ENCODE data around the gene TENM4.

The TENM4 gene

GRCh38 chr11:79165908-79166307 is 274.9 kb downstream of the TENM4 start:
- DNase-seq = no peak

GRCh38 chr11:79160791-79161403 is 279.9 kb downstream of the TENM4 start:
- DNase-seq = no peak

GRCh38 chr11:79159657-79160450 is 281.0 kb downstream of the TENM4 start:
- no peak for DNase-seq

- no peak for DNase-seq
These were observed 283.1 kb downstream of the TENM4 start for GRCh38 chr11:79157738-79158137.

- no peak for DNase-seq
These were observed 284.8 kb downstream of the TENM4 start for GRCh38 chr11:79156031-79156430.

GRCh38 chr11:79155237-79155636 is 285.6 kb downstream of the TENM4 start:
- DNase-seq = no peak

GRCh38 chr11:79152511-79152910 is 288.3 kb downstream of the TENM4 start:
- DNase-seq = no peak

- no peak for DNase-seq
These were observed 289.4 kb downstream of the TENM4 start for GRCh38 chr11:79151396-79151795.

GRCh38 chr11:79150966-79151365 is 289.9 kb downstream of the TENM4 start:
- DNase-seq = no peak

GRCh38 chr11:79150320-79150719 is 290.5 kb downstream of the TENM4 start:
- no peak for DNase-seq

- DNase-seq = no peak
These were observed 293.1 kb downstream of the TENM4 start for GRCh38 chr11:79147731-79148130.

GRCh38 chr11:79147011-79147410 is 293.8 kb downstream of the TENM4 start:
- no peak for DNase-seq

GRCh38 chr11:79139900-79140299 is 300.9 kb downstream of the TENM4 start:
- no peak for DNase-seq

- DNase-seq = no peak
These were observed 311.1 kb downstream of the TENM4 start for GRCh38 chr11:79129702-79130101.

GRCh38 chr11:79128291-79128690 is 312.5 kb downstream of the TENM4 start:
- DNase-seq = no peak

GRCh38 chr11:79122759-79123158 is 318.1 kb downstream of the TENM4 start:
- no peak for DNase-seq

GRCh38 chr11:79121351-79121750 is 319.5 kb downstream of the TENM4 start:
- no peak for DNase-seq

GRCh38 chr11:79119491-79120284 is 321.1 kb downstream of the TENM4 start:
- DNase-seq = no peak

GRCh38 chr11:79117488-79117887 is 323.3 kb downstream of the TENM4 start:
- no peak for DNase-seq

- DNase-seq = no peak
These were observed 324.2 kb downstream of the TENM4 start for GRCh38 chr11:79116600-79116999.

GRCh38 chr11:79113054-79113690 is 327.7 kb downstream of the TENM4 start:
- no peak for DNase-seq

- DNase-seq = no peak
These were observed 330.0 kb downstream of the TENM4 start for GRCh38 chr11:79110796-79111195.

- no peak for DNase-seq
These were observed 330.5 kb downstream of the TENM4 start for GRCh38 chr11:79110321-79110720.

Measured in CD4-positive, alpha-beta T cell treated with Interleukin-6 for 4 hours (primary cell).